Transverse colon (tissue), 4 donors: ENCODE results near the gene MRPS6. TPM values are rescaled to one million over a fixed set of nuclear protein-coding genes. Genes with fewer than 3 reads are reported as not detected.

Experiments used
- DNase-seq: peaks from one replicate; pipeline ENCODE4 v3.0.0-alpha.2; 2019
- H3K27ac ChIP-seq, 4 donors: fragments of 200-600 bp; sonication (generic); 2 replicates each; pipeline ENCODE4 v1.5.1; 2016 to 2018; ENCODE audit warnings: inconsistent platforms in 4 of 4
- H3K27me3 ChIP-seq: fragments of 200-600 bp; sonication (generic); 2 replicates; pipeline ENCODE4 v1.5.1; 2017; ENCODE audit warnings: inconsistent platforms
- H3K36me3 ChIP-seq, 4 donors: fragments of 200-600 bp; sonication (generic); 2 replicates each; pipeline ENCODE4 v1.5.1; 2017 to 2019; ENCODE audit warnings: inconsistent platforms in 4 of 4
- H3K4me1 ChIP-seq, 4 donors: fragments of 200-600 bp; sonication (generic); 2 replicates each; pipeline ENCODE4 v1.5.1; 2017 to 2020; ENCODE audit warnings: inconsistent platforms in 4 of 4
- H3K4me3 ChIP-seq, 4 donors: fragments of 200-600 bp; sonication (generic); 1 replicate in 1 of 4; 2 replicates in 3 of 4; pipeline versions ENCODE4 v1.5.1 to v1.6.1; 2017 to 2019; ENCODE audit warnings: inconsistent platforms in 4 of 4
- H3K9me3 ChIP-seq, 2 donors: fragments of 200-600 bp; sonication (generic); 2 replicates each; pipeline ENCODE4 v1.5.1; 2017 to 2019; ENCODE audit warnings: inconsistent platforms in 2 of 2
- EP300 ChIP-seq: sonication (generic); formaldehyde crosslinking; IDR thresholded peaks from one replicate; pipeline ENCODE4 v1.6.1; 2017; ENCODE audit warnings: antibody characterized with exemption, low read depth
- POLR2A ChIP-seq: fragments of 450-650 bp; IDR thresholded peaks from one replicate; pipeline ENCODE4 v1.6.1; 2016; ENCODE audit warnings: antibody characterized with exemption, mild to moderate bottlenecking, moderate library complexity
- POLR2AphosphoS5 ChIP-seq, 3 donors: sonication (generic); formaldehyde crosslinking; IDR thresholded peaks; one replicate each; pipeline ENCODE4 v1.6.1; 2016; ENCODE audit warnings: antibody characterized with exemption in 3 of 3
- WGBS, 2 donors: methylation state at CpG; one replicate each; pipeline ENCODE4 v1.1.5; 2018; ENCODE audit warnings: low coverage in 1 of 2; 5-methylcytosine and 5-hydroxymethylcytosine counted together
- in situ Hi-C, 4 donors: fragments of 200-750 bp; cut with MboI; loops; one replicate each; pipeline versions ENCODE4 v1.15.0 to v1.15.1; 2017; ENCODE audit warnings: low sequenced_read_pairs in 3 of 4, low pct_ligation_motif_present in 1 of 4, low pct_unique_long_range_greater_than_20kb in 1 of 4
- intact Hi-C: fragments of 100-400 bp; cut with DNase I; formaldehyde crosslinking; loops from one replicate; pipeline ENCODE4 v1.15.1; 2023; ENCODE audit warnings: low total_unique reads
- total RNA-seq, 4 donors: library from RNA; depleted of rRNA; stranded (reverse); fragments of >200 nt; gene quantifications; one replicate each; pipeline ENCODE4 v1.1.0, GENCODE V29; 2016
- TF ChIP-seq, protein P1 (sequence below), 5 experiments: fragments of 200-600 bp in 3 of 5; fragments of 450-650 bp in 2 of 5; sonication (generic) in 3 of 5; IDR thresholded peaks; 1 replicate in 2 of 5; 2 replicates in 3 of 5; pipeline ENCODE4 v1.5.1; 2016 to 2017; ENCODE audit warnings: antibody characterized with exemption in 5 of 5, inconsistent platforms in 3 of 5, mild to moderate bottlenecking in 2 of 5, moderate library complexity in 1 of 5

The MRPS6 gene
- total RNA-seq, 4 donors from 2014 or later = 27.9 to 59.1 (median 35.6) TPM

DNA sequence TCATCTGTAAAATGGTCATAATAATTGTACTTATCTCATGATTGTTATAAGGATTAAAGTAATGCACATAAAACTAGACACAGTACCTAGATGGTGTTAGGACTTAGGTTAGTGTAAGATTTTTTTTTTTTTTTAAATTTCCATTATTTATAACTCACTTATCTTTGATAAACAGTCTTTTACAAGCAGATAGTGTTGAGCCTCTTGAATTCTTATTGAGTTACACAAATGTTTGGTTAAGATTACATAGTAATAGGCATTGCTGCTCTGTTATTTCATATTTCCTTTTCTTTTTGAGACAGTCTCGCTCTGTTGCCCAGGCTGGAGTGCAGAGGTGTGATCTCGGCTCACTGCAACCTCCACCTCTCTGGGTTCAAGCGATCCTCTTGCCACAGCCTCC is 15.4 kb downstream of the MRPS6 start:
- no peak for DNase-seq
- WGBS, 2 donors = 97 to 100% methylated on average over 3 of the region's 3 CpGs
- Histone ChIP-seq H3K4me3 (no peak overlapping the region), H3K36me3 (no peaks in the 10 kb centered on the region), H3K27me3 (no peaks in the 10 kb centered on the region), H3K4me1 (peaks cover 13 to 57% (median 29%) of the 10 kb centered on the region in 4 donors), H3K9me3 (no peaks in the 10 kb centered on the region), H3K27ac (no peak overlapping the region)
- TF ChIP-seq POLR2AphosphoS5 (IDR thresholded peaks at IDR 0.05) = no peak
- TF ChIP-seq, protein P1, sequence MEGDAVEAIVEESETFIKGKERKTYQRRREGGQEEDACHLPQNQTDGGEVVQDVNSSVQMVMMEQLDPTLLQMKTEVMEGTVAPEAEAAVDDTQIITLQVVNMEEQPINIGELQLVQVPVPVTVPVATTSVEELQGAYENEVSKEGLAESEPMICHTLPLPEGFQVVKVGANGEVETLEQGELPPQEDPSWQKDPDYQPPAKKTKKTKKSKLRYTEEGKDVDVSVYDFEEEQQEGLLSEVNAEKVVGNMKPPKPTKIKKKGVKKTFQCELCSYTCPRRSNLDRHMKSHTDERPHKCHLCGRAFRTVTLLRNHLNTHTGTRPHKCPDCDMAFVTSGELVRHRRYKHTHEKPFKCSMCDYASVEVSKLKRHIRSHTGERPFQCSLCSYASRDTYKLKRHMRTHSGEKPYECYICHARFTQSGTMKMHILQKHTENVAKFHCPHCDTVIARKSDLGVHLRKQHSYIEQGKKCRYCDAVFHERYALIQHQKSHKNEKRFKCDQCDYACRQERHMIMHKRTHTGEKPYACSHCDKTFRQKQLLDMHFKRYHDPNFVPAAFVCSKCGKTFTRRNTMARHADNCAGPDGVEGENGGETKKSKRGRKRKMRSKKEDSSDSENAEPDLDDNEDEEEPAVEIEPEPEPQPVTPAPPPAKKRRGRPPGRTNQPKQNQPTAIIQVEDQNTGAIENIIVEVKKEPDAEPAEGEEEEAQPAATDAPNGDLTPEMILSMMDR (IDR thresholded peaks at IDR 0.05) = no peak
- TF ChIP-seq POLR2A = no peak
- no peak for TF ChIP-seq EP300
- in situ Hi-C loops (no loop called here), intact Hi-C loops (no loop called here)

DNA sequence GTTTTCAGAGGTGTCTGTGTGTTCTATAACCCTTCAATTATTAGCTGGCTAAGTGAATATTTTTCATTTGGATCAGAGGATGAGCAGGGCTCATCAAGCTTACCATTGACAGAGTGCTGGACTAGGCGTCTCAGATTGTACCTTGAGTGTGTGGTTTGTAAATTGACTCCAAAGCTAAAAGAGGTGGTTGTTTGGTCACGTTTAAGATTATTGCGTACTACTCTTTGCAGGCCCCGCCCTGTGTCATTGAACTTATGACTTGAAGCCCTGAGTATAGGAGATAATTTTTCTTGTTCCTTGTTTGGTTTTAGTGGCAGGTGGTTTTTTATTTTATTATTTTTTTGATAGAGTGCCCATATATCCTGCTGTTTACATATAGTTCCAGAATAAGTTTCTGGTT is 17.7 kb downstream of the MRPS6 start:
- H3K36me3 ChIP-seq = peaks cover 0 to 3% (median 0%) of the 10 kb centered on the region in 4 donors
- H3K4me1 ChIP-seq = peaks cover 13 to 58% (median 26%) of the 10 kb centered on the region in 4 donors
- H3K27me3 ChIP-seq = no peaks in the 10 kb centered on the region
- H3K27ac ChIP-seq = peak overlapping the region in 1 of 4 donors; percentile 17
- no peaks in the 10 kb centered on the region for H3K9me3 ChIP-seq
- 47 to 61% methylated on average over 3 of the region's 4 CpGs for WGBS, 2 donors
- in situ Hi-C loops (no loop called here), intact Hi-C loops (no loop called here)
- H3K4me3 ChIP-seq = no peak overlapping the region
- TF ChIP-seq EP300 (no peak), POLR2AphosphoS5 (IDR thresholded peaks at IDR 0.05) (no peak), POLR2A (no peak)
- TF ChIP-seq, protein P1 (IDR thresholded peaks at IDR 0.05) = no peak
- DNase-seq = no peak

DNA sequence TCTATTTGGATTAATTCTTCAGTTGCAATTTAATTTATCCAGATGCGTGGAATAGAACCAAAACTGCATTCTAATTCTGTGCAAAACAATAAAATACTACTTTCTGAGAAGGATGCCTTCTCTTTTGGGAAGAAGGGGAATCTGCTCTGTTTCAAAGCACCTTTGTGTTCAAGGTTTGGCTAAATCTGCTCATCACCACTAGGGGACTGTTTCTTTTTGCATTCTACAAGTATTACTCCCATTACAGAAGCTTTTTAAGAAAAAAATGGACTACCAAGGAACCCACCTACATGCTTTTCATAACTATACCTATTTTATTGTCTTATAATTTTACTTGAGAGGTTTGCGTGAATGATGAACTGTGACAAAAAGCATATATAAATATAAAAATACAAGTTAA is 18.2 kb downstream of the MRPS6 start:
- DNase-seq = no peak
- in situ Hi-C loops (no loop called here), intact Hi-C loops (no loop called here)
- no peaks in the 10 kb centered on the region for H3K9me3 ChIP-seq
- H3K4me1 ChIP-seq = peaks cover 13 to 56% (median 26%) of the 10 kb centered on the region in 4 donors
- TF ChIP-seq, protein P1 (IDR thresholded peaks at IDR 0.05) = peak in 4 of 5 experiments; percentile 20 to 38 (median 30)
- no peak for TF ChIP-seq POLR2AphosphoS5 (IDR thresholded peaks at IDR 0.05)
- H3K36me3 ChIP-seq = peaks cover 0 to 3% (median 0%) of the 10 kb centered on the region in 4 donors
- no peak overlapping the region for H3K4me3 ChIP-seq
- H3K27ac ChIP-seq = no peak overlapping the region
- no peaks in the 10 kb centered on the region for H3K27me3 ChIP-seq
- 86 to 94% methylated on average over 2 of the region's 2 CpGs for WGBS, 2 donors

DNA sequence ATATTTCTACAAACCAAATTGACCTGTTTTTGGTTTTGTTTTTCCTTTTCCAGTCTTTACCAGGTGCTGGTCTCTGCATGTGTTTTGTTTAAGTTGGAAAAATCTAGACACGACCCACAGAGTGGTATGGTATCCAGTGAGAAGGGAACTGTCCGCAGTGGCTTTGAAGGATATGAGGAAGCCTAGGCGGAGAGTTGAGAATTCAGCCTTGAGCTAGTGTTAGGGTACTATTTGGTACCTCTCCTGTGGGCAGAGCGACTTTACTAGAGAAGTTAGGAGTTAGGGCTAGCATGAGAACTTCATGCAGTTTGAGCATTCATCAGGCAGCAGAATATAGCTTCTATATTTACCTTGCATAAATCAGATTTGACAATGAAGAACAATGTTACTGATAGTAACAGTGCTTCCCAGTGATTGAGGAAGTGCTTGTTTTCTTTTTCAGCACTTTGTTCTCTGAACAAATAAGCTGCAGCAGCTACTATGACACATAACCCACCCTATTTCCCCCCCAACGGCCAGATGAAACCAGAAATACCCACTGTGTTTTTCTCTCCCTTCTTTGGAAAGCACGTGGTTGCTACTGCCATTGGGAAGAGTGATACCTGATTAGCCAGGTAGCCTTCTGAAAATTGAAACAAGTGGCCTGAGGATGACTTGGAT is 19.0 kb downstream of the MRPS6 start:
- peaks cover 13 to 57% (median 26%) of the 10 kb centered on the region in 4 donors for H3K4me1 ChIP-seq
- H3K36me3 ChIP-seq = peaks cover 0 to 3% (median 0%) of the 10 kb centered on the region in 4 donors
- TF ChIP-seq, protein P1 (IDR thresholded peaks at IDR 0.05) = no peak
- TF ChIP-seq POLR2AphosphoS5 (IDR thresholded peaks at IDR 0.05) = no peak
- TF ChIP-seq POLR2A = no peak
- TF ChIP-seq EP300 = no peak
- in situ Hi-C loops (no loop called here), intact Hi-C loops (no loop called here)
- DNase-seq = no peak
- no peak overlapping the region for H3K4me3 ChIP-seq
- H3K27ac ChIP-seq = no peak overlapping the region
- no peaks in the 10 kb centered on the region for H3K27me3 ChIP-seq
- H3K9me3 ChIP-seq = no peaks in the 10 kb centered on the region
- WGBS, 2 donors = 13 to 40% methylated on average over 3 to 6 of the region's 6 CpGs
